CD4-positive, alpha-beta T cell (primary cell): ENCODE measurements around the gene TRIM67. TPM values are rescaled to one million over a fixed set of nuclear protein-coding genes. Genes with fewer than 3 reads are reported as not detected.

Experiments
- ATAC-seq: fragments of 200-7000 bp; cut with Tn5 transposase; one replicate; pipeline ENCODE4 v1.10.0; 2022; ENCODE audit warnings: mild to moderate bottlenecking; ENCODE audit not compliant: poor library complexity
- CTCF ChIA-PET: fragments of 350-600 bp; sonication (Branson Sonifier 250); formaldehyde crosslinking; loops from one replicate; lab custom pipeline; 2021; ENCODE audit warnings: antibody characterized with exemption, inconsistent platforms; lab: Charles Lee
- POLR2A ChIA-PET: fragments of 350-600 bp; sonication (Branson Sonifier 250); formaldehyde crosslinking; loops from one replicate; lab custom pipeline; 2021; ENCODE audit warnings: antibody characterized with exemption, inconsistent platforms; lab: Charles Lee
- DNase-seq, 14 experiments: peaks; one replicate each; pipeline ENCODE4 v3.0.0-alpha.2; 2013 to 2020; ENCODE audit warnings: mixed read lengths in 2 of 14
- H3K27ac ChIP-seq, 2 donors: one replicate each; pipeline versions ENCODE4 v1.5.1 to v1.7.0; 2013; ENCODE audit warnings: low read length in 2 of 2, low read depth in 1 of 2, mild to moderate bottlenecking in 1 of 2
- H3K27me3 ChIP-seq, 2 experiments: 1 replicate in 1 of 2; 2 replicates in 1 of 2; pipeline versions ENCODE4 v1.6.1 to v1.7.0; 2013; ENCODE audit warnings: low read length in 2 of 2, control low read depth in 1 of 2, mild to moderate bottlenecking in 1 of 2, moderate library complexity in 1 of 2; ENCODE audit not compliant: insufficient read depth in 2 of 2, control insufficient read depth in 1 of 2
- H3K36me3 ChIP-seq: one replicate; pipeline ENCODE4 v1.6.1; 2013; ENCODE audit warnings: low read length, control low read depth; ENCODE audit not compliant: insufficient read depth
- H3K4me1 ChIP-seq: one replicate; pipeline ENCODE4 v1.6.1; 2013; ENCODE audit warnings: low read length, control low read depth; ENCODE audit not compliant: insufficient read depth
- H3K4me3 ChIP-seq: one replicate; pipeline ENCODE4 v1.5.1; 2013; ENCODE audit warnings: mild to moderate bottlenecking, low read length, moderate library complexity
- H3K9me3 ChIP-seq, 2 experiments: 1 replicate in 1 of 2; 2 replicates in 1 of 2; pipeline versions ENCODE4 v1.6.1 to v1.7.0; 2013; ENCODE audit warnings: low read length in 2 of 2, mild to moderate bottlenecking in 2 of 2, control low read depth in 1 of 2, moderate library complexity in 1 of 2; ENCODE audit not compliant: control insufficient read depth in 1 of 2, insufficient read depth in 1 of 2
- H3K27ac Mint-ChIP-seq: one replicate; pipeline ENCODE4 v1.8.0; 2020; ENCODE audit warnings: mixed read lengths
- H3K27me3 Mint-ChIP-seq: one replicate; pipeline ENCODE4 v1.8.0; 2021; ENCODE audit warnings: mixed read lengths
- H3K36me3 Mint-ChIP-seq: one replicate; pipeline ENCODE4 v1.8.0; 2021; ENCODE audit warnings: low read depth, mixed read lengths
- H3K4me1 Mint-ChIP-seq: one replicate; pipeline ENCODE4 v1.8.0; 2021; ENCODE audit warnings: low read depth, mixed read lengths
- H3K4me3 Mint-ChIP-seq: one replicate; pipeline ENCODE4 v1.8.0; 2020; ENCODE audit warnings: mild to moderate bottlenecking, mixed read lengths
- H3K9me3 Mint-ChIP-seq: one replicate; pipeline ENCODE4 v1.8.0; 2020; ENCODE audit warnings: mixed read lengths
- CTCF ChIP-seq: fragments of 200-600 bp; IDR thresholded peaks from one replicate; pipeline ENCODE4 v1.8.0; 2022; ENCODE audit warnings: antibody characterized with exemption, mild to moderate bottlenecking
- intact Hi-C, 2 experiments: fragments of 100-400 bp; cut with DNase I in 1 of 2; cut with micrococcal nuclease in 1 of 2; formaldehyde crosslinking; loops; one replicate each; pipeline versions ENCODE4 v1.15.1 to v1.9.0; 2023 to 2025; cut with DNase I, micrococcal nuclease
- total RNA-seq, 174 experiments: library from RNA in 2 of 174; stranded (reverse) in 2 of 174; gene quantifications; one replicate each; pipeline ENCODE4 v1.2.3 and lab custom pipeline; 2021 to 2026

TRIM67 gene
- total RNA-seq, 2 experiments from 2014 or later, result not detected

DNA sequence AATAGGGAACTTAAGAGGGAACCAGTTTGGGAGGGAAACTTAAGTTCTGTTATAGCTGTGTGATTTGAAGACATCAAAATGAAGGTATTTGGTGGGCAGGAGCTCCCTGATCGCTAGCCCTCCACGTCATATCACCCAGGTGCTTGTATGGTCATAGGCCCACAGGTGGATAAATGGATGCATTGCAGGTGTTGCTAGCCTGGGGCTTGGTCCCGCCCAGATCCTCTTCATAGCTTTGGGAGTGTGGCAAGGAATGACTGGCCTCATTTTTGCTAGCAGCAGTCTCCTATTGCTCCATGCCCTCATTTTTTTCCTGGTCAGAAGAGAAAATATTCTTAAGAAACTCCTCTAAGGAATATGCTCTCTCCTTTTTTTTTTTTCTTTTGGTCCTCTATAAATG, 90.5 kb downstream of the TRIM67 start:
- Mint-ChIP-seq H3K36me3 (peaks cover 74% of the 10 kb centered on the region), H3K9me3 (no peaks in the 10 kb centered on the region), H3K27me3 (no peaks in the 10 kb centered on the region), H3K4me3 (no peak overlapping the region), H3K27ac (no peak overlapping the region), H3K4me1 (peaks cover 16% of the 10 kb centered on the region)
- no peaks in the 10 kb centered on the region for H3K4me1 ChIP-seq
- DNase-seq (no peak), ATAC-seq (no peak)
- POLR2A ChIA-PET, result no interaction called here
- TF ChIP-seq CTCF, result no peak
- H3K27me3 ChIP-seq, result no peaks in the 10 kb centered on the region
- no peak overlapping the region for H3K27ac ChIP-seq
- CTCF ChIA-PET, result no interaction called here
- intact Hi-C loops, result no loop called here
- peaks cover 53% of the 10 kb centered on the region for H3K36me3 ChIP-seq
- H3K4me3 ChIP-seq, result no peak overlapping the region
- no peaks in the 10 kb centered on the region for H3K9me3 ChIP-seq

DNA sequence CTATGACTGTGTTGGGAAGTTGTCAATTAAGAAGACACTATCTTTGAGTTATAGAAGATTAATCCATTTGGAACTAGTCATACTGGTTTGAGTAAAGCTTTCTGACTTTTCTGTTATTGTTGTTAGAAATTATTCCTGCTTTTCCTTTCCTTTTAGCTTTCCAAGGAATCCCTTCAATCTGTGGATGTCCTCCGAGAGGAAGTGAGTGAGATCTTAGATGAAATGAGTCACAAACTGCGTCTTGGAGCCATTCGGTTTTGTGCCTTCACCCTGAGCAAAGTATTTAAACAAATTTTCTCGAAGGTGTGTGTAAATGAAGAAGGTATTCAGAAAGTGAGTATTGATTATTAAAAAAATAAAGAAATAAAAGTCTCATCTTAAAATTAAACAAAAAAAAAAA, 98.5 kb downstream of the TRIM67 start:
- H3K9me3 Mint-ChIP-seq, result no peaks in the 10 kb centered on the region
- ChIA-PET POLR2A (no interaction called here), CTCF (interaction anchor here (1.0 kb wide), 1 partner anchor 49 kb away, joined by 3 read pairs; no protein-coding TSS in a partner anchor)
- no peaks in the 10 kb centered on the region for H3K4me1 ChIP-seq
- ATAC-seq, result no peak
- H3K4me3 ChIP-seq, result no peak overlapping the region
- peaks cover 0 to 11% of the 10 kb centered on the region in 2 experiments for H3K9me3 ChIP-seq
- no peak for DNase-seq
- H3K36me3 ChIP-seq, result peaks cover 78% of the 10 kb centered on the region
- H3K27ac Mint-ChIP-seq, result no peak overlapping the region
- intact Hi-C loops, result no loop called here
- TF ChIP-seq CTCF, result no peak
- no peaks in the 10 kb centered on the region for H3K27me3 Mint-ChIP-seq
- no peaks in the 10 kb centered on the region for H3K27me3 ChIP-seq
- no peaks in the 10 kb centered on the region for H3K4me1 Mint-ChIP-seq
- peaks cover 97% of the 10 kb centered on the region for H3K36me3 Mint-ChIP-seq
- no peak overlapping the region for H3K27ac ChIP-seq
- no peak overlapping the region for H3K4me3 Mint-ChIP-seq

DNA sequence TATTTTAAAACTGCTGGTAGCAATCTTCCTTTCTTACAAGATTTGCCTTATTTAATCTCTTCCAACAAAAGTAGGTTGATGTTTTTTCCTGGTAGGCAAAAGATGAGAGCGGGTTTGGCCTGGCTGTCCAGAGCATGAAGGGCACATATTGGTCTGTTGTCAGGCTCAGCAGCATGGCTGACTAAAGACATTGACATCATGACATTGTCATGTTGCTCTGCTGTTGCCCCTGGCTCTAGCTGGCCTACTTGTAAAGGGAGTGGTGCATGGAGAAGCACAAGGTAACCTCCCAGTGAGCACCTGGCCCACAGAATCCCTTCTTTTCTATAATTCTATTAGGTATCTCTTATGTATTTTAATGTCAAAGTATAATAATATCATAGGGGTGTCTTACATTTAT, 102.8 kb downstream of the TRIM67 start:
- POLR2A ChIA-PET, result no interaction called here
- no peak for TF ChIP-seq CTCF
- intact Hi-C loops, result no loop called here
- H3K9me3 Mint-ChIP-seq, result no peaks in the 10 kb centered on the region
- Histone ChIP-seq H3K4me1 (no peaks in the 10 kb centered on the region), H3K36me3 (peaks cover 68% of the 10 kb centered on the region), H3K27ac (no peak overlapping the region), H3K9me3 (no peaks in the 10 kb centered on the region), H3K27me3 (no peaks in the 10 kb centered on the region), H3K4me3 (no peak overlapping the region)
- no peaks in the 10 kb centered on the region for H3K27me3 Mint-ChIP-seq
- no peak overlapping the region for H3K4me3 Mint-ChIP-seq
- H3K27ac Mint-ChIP-seq, result no peak overlapping the region
- CTCF ChIA-PET, result no interaction called here
- no peaks in the 10 kb centered on the region for H3K4me1 Mint-ChIP-seq
- DNase-seq, result no peak
- H3K36me3 Mint-ChIP-seq, result peaks cover 91% of the 10 kb centered on the region
- no peak for ATAC-seq
